ENCODE results near the gene RAB26.
"Not testable (repeated sequence)": the region's sequence is repeated elsewhere in the genome, so short reads cannot be mapped to it uniquely, and the experiment has no call there.

Gene RAB26

DNA sequence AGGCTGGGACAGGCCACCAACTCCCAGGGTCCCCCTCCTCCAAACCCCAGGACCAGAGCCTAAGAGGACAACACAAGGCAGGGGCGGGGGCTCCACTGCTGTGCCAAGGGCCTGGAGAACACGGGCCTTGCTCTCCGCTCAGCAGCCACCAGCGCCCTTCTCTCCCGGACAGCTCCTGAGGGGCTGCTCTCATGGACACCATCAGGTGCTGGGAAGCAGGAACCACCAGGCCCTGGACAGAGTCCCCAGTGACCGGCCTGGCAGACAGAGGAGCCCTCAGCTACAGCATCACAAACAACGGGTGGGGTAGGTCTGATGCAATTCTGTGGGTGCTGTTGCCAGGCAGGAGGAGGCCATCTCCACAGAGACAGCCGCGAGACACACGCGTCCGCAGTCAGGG lies 14.6 kb upstream of the RAB26 start:
- not testable (repeated sequence) for H3K9me3 ChIP-seq; H3K4me3 ChIP-seq (ENCODE audit: low read depth, low read length); DNase-seq

DNA sequence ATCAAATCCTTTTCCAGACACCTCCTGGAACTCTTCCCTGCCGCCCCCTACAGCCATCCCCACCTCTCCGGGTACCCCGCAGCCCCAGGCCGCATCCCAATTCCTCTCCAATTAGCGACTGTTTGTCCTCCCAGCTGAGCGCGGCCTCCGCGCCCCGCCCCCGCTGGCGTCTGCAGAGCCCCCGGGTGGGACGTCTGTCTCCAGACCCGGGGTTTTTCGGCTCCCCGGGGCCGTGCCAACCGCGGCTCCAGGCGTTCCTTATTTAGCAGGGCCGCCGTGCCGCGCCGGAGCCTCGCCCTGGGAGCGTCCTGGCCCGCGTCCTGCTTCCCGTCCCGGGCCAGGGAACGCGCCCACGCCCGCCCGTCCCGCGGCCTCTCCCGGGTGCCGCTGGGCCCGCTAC lies 13.4 kb upstream of the RAB26 start:
- H3K4me1 ChIP-seq, DNase-seq: not testable (repeated sequence)
- H3K4me3 ChIP-seq (ENCODE audit: low read depth, low read length), result peak overlapping the region; percentile 60

More for the DNA sequence above, 14.6 kb upstream of the RAB26 start:
- H3K4me1 ChIP-seq, H3K36me3 ChIP-seq, H3K27me3 ChIP-seq: not testable (repeated sequence)

DNA sequence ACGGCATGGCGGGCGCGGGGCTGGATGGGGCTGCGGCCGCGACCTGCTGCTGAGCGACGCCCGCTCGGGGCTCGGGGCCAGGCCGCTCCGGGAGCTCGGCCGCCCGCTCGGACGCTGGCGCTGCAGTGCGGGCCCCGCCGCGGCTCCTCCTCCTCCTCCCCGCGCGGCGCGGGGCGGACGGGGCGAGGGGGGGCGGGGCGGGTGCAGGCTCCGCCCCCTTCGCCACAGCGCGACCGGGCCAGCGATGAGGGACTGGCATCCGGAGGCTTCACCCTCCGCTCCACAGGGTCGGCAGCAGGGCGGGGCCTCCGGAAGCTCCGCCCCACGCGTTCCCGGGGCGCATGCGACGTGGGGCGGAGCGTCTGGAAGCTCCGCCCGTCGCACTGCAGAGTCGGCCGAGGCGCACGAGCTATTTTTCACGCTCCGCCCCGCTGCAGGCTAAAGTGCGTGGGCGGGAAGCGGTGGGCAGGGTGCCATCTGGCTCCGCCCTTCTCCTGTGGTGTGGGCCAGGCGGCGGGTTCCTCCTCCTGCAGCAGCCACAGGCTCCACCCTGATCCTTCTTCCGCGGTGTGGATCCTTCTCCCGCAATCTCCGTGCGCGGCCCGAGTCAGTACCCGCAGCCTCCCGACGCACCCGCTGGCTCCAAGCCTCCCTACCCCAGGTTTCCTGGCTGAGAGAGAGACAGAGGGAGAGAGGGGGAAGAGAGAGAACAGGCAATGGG lies 12.5 kb upstream of the RAB26 start, which contains the start of gene PKD1:
PKD1 (minus strand) TSS at position 129 of the 721 bp plus-strand sequence. CDS start 209 bp downstream, outside the sequence.
- not testable (repeated sequence) for H3K9me3 ChIP-seq, H3K36me3 ChIP-seq, H3K27me3 ChIP-seq, H3K4me1 ChIP-seq
- DNase-seq, result peak; percentile 99
- peak within 1 kb of the TSS; percentile 60 for H3K4me3 ChIP-seq (ENCODE audit: low read depth, low read length)

More for the DNA sequence above, 13.4 kb upstream of the RAB26 start:
- not testable (repeated sequence) for H3K27me3 ChIP-seq, H3K36me3 ChIP-seq, H3K9me3 ChIP-seq

DNA sequence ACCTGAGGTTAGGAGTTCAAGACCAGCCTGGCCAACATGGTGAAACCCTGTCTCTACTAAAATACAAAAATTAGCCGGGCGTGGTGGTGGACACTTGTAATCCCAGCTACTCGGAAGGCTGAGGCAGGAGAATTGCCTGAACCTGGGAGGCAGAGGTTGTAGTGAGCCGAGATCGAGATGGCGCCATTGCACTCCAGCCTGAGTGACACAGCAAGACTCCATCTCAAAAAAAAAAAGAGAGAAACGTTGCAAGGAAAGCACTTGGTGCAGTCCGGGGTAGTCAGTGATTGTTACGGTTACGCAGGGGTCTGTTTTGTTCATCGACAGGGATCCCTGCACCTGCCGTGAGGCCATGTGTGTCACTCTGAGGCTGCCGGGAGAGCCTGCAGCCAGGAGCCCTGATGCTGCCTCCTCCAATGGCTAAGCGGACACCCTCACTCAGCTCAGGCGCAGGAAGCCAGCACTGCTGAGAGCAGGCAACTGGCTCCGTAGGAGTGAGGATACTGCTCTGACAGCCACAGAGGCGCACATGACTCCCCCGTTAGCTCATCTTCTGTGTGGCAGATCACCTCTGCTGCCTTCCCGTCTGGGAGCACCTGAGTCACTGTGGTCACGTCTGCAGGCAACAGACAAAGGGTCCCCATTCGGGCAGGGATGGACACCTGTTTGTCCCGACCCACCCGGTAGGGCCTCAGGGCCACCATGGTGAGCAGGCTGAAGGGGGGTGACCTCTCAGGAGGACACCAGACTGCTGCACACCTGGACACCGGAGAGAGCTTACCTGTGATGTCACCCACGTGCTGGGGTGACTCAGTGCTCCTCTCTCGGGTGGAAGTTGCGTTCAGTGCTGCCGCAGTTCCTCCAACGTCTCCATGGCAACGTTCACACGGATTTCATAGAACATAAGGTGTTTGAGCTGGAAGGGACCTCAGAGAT lies 5.2 kb upstream of the RAB26 start:
- peak; percentile 16 for DNase-seq
- Histone ChIP-seq H3K4me3 (ENCODE audit: low read depth, low read length) (no peak overlapping the region), H3K9me3 (no peaks in the 10 kb centered on the region), H3K27me3 (no peaks in the 10 kb centered on the region), H3K4me1 (peaks cover 7% of the 10 kb centered on the region), H3K36me3 (no peaks in the 10 kb centered on the region)
- TF ChIP-seq, protein P1, sequence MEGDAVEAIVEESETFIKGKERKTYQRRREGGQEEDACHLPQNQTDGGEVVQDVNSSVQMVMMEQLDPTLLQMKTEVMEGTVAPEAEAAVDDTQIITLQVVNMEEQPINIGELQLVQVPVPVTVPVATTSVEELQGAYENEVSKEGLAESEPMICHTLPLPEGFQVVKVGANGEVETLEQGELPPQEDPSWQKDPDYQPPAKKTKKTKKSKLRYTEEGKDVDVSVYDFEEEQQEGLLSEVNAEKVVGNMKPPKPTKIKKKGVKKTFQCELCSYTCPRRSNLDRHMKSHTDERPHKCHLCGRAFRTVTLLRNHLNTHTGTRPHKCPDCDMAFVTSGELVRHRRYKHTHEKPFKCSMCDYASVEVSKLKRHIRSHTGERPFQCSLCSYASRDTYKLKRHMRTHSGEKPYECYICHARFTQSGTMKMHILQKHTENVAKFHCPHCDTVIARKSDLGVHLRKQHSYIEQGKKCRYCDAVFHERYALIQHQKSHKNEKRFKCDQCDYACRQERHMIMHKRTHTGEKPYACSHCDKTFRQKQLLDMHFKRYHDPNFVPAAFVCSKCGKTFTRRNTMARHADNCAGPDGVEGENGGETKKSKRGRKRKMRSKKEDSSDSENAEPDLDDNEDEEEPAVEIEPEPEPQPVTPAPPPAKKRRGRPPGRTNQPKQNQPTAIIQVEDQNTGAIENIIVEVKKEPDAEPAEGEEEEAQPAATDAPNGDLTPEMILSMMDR (IDR thresholded peaks at IDR 0.05; ENCODE audit: low read depth, low read length), result no peak

DNA sequence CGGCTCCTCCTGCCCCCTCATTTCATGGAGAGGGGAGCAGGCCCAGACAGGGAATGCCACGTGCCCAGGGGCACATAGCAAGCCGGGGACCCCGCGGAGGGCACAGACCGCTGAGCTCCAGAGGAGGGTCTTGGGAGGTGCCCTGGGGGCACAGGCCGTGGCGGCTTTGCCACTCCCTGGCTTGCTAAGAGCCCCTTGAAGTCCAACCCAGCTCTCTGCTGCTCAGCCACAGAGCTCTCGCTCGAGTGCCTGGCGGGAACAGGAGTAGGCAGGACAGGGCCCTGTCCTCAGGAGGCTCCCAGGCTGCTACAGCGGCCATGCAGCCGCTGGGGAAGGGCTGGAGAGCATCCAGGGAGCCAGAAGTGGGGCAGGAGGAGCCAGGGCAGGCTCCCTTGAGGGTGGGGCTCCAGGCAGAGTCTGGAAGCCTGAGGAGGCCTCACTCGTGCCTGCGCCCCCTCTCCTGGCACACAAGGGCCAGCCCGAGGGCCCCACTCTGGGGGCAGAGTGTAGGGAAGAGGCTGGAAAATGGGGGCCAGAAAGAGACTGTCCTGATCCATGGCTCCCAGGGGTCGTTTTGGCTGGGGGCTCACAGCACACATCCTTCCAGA lies 4.4 kb upstream of the RAB26 start:
- no peak for DNase-seq
- H3K4me3 ChIP-seq (ENCODE audit: low read depth, low read length), result no peak overlapping the region
- no peaks in the 10 kb centered on the region for H3K36me3 ChIP-seq
- TF ChIP-seq, protein P1 (IDR thresholded peaks at IDR 0.05; ENCODE audit: low read depth, low read length), result no peak
- H3K9me3 ChIP-seq, result no peaks in the 10 kb centered on the region
- H3K4me1 ChIP-seq, result peaks cover 8% of the 10 kb centered on the region
- H3K27me3 ChIP-seq, result no peaks in the 10 kb centered on the region

DNA sequence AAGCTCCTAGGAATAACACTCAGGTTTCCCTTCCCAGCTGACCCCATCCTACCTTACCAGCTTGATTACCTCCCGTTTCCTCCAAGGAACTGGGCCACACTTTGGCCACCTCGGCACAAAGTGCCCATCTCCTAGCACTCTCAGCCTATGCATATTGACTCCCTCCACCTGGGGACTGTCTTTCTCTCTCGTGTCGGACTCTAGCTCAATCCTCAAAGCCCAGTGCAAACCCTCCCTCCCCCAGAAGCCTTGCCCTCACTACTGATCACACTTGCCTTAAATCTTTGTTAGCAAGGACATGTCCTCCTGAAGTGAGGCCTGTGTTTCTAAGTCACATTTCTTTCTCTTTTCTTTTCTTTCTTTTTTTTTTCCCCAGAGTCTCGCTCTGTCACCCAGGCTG lies 2.6 kb upstream of the RAB26 start:
- Histone ChIP-seq H3K27me3 (no peaks in the 10 kb centered on the region), H3K4me3 (ENCODE audit: low read depth, low read length) (no peak overlapping the region), H3K9me3 (no peaks in the 10 kb centered on the region), H3K4me1 (peaks cover 18% of the 10 kb centered on the region), H3K36me3 (no peaks in the 10 kb centered on the region)
- TF ChIP-seq, protein P1 (IDR thresholded peaks at IDR 0.05; ENCODE audit: low read depth, low read length), result no peak
- no peak for DNase-seq

DNA sequence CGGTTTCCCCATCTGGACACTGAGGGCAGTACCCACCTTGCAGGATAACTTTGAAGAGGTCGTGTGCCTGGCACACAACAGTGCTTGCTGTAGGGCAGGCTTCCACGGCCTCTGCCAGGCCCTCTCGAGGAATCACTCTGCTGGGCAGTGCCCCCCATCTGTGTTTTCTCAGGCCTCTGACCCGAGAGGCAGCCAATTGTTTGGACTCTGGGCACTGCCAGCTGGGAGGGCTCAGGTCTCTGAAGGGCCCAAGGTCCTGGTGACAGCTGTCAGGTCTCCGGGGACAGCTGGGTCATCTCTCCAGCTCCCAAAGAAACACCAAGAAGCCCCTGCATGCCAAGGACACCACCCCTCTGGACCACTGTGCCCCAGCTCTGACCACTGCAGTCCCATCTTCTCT lies 1.0 kb upstream of the RAB26 start:
- no peak overlapping the region for H3K4me3 ChIP-seq (ENCODE audit: low read depth, low read length)
- TF ChIP-seq, protein P1 (IDR thresholded peaks at IDR 0.05; ENCODE audit: low read depth, low read length), result no peak
- DNase-seq, result no peak
- H3K27me3 ChIP-seq, result no peaks in the 10 kb centered on the region
- H3K36me3 ChIP-seq, result peaks cover 12% of the 10 kb centered on the region
- no peaks in the 10 kb centered on the region for H3K9me3 ChIP-seq
- H3K4me1 ChIP-seq, result peaks cover 32% of the 10 kb centered on the region
